ENCODE results near the gene FRMD1.

Gene FRMD1

DNA sequence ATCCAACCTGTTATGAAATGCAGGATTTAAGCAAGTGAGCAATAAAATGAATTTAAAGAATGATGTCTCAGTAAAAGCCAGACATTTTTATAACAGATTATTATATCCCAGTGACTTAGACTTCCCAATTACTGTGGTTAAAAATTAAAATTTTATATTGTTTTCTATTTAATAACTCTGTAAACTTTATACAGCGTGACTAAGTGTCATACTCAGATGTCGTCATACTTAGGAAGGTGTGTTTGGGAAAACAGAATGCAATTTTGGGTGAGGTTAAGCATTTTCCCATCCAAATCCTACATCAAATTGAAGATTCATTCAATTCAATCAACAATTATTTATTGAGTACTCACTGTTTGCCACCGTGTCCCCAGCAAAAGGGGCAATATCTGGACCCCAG is 31.4 kb upstream of the FRMD1 start:
- no peak for DNase-seq

GRCh38 chr6:168109171-168109570 is 30.2 kb upstream of the FRMD1 start:
- peak in 1 of 3 experiments; percentile 83 for DNase-seq

DNA sequence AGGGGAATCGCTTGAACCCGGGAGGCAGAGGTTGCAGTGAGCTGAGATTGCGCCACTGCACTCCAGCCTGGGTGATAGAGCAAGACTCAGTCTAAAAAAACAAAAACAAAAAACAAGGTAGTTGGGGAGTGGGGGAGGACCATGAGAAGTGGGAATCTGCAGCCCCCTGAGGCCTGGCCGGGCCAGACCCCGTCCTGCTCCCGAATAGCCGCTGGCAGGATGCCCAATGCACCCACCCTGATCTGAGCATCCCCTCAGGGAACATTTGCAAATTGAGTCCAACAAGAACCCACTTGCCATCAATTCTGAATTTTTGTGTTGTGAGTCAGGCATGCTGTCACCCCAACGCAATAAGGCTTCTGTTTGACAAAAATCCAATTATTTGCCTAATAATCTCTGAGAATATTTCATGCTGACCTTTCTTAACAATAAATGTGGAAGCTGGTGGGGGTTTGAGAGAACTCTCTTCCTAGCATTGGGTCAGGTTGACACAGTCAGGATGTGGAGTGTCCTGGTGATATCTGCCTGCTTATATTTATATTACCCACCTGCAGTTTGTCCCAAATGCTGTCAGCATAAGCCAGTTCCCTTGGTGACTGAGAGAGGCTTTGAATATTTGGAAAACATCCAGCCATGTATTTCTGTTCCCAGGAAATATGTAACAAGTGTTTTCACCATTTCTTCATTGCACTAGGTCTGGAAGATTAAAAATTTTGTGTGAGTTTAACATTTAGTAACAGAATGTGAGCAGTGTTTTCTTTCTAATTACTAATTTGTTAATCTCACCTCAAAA is 28.4 kb upstream of the FRMD1 start:
- DNase-seq = peak in 2 of 3 experiments; percentile 7 to 32

- no peak for DNase-seq
Measured at GRCh38 chr6:168106633-168107005, 27.6 kb upstream of the FRMD1 start.

DNA sequence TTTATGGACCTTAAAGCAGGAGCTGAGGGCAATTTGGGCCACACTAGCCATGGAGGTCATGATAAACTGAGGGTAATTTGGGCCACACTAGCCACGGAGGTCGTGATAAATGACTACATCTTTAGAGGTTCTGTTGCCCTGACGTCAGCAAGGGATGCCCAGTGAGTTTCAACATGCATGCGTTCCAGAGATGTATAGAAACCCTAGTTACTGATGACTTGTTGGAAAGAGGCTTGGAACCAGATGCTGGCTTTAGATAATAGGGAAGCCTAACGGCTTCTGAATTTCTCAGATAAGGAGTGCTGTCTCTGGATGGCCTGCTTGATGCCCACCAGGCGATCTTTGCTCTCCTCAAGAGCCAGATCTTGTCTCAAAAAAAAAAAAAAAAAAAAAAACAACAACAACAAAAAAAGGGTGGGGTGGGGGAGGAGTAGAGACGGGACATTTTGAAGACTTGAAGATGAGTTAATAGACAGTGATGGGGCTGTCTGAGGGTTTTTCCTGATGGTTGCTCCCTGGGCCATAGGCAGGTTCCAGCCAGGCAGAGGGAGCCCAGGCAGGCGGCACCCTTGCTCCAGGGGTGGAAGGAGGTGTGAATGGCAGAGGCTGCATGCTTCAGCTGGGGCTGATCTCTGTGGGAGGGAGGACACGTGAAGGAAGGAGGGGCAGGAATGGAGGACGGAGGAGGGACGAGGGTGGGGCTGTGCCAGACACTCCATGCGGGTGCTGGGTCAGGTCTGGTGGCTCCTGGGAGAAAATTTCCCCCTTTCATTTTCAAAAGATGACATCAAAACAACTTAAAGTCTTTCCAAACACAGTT is 27.0 kb upstream of the FRMD1 start:
- peak in 1 of 3 experiments; percentile 32 for DNase-seq

GRCh38 chr6:168104636-168105035 is 25.6 kb upstream of the FRMD1 start:
- no peak for DNase-seq

DNA sequence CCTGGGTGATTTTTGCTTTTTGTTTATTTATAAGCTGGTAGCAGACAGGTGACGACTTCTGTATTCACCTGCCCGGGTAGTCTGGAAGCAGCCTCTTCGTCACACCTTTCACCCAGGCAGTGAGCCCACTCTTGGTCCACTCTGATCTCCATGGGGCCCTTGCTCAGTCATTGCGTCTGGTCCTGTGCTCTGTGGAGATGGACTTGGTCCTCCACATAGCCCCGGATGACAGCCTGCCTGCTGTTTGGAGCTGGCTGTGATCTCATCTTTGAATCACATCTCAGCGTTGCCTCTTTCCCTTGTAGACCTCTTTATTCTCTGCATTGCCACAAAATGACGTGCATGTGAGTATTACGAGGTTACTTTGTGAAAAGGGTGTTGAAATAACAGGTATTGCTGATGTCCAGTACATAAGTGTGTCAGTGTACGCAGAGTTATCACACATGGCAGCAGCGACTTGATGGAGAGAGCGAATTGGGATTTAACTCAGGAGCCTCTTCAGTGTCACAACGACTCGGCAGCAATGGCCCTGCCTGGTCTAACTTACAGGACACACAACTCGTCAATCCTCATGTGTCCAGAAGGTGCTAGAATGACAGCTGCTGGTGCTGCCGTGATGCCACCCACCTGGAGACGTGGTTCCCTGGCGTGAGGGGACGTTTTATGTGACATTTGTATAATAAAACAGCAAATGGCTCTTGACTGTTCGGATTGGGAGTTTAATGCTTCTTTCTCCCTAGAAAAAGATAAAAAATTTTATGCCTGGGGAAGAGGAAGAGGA is 24.2 kb upstream of the FRMD1 start:
- DNase-seq = peak; percentile 35 to 82 (median 69)

DNA sequence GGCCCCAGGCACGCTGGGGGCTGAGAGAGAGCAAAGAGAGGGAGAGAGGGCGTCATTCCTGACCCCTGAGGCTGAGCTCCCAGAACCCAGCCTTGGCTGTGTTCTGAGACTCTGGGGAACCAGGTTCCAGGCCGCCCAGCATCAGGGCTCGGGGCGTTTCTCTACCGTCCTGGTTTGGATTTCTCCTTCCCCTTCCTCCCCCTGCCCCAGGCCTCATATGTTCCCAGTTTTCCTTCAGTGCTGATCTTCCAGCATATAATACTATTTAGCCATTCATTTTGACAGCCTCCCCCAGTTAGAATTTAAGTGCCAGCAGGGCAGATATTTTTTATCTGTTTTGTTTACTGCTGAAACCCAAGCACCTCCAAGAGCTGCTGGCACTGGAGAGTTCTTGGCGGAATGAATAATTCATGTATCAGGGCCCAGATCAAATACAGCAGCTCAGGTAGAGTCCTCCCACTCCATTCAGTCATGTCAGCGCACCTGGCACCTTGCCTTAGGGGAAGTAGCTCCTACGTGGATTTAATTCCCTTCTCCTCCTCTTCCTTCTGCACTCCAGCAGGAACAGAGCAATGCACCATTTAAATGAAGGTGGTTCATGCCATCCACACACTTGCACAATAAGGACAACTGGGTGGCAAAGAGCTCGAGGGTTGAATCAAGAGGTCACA is 23.4 kb upstream of the FRMD1 start:
- DNase-seq = peak; percentile 78 to 93 (median 89)

- DNase-seq = no peak
Measured at GRCh38 chr6:168101590-168102314, 22.7 kb upstream of the FRMD1 start.

DNA sequence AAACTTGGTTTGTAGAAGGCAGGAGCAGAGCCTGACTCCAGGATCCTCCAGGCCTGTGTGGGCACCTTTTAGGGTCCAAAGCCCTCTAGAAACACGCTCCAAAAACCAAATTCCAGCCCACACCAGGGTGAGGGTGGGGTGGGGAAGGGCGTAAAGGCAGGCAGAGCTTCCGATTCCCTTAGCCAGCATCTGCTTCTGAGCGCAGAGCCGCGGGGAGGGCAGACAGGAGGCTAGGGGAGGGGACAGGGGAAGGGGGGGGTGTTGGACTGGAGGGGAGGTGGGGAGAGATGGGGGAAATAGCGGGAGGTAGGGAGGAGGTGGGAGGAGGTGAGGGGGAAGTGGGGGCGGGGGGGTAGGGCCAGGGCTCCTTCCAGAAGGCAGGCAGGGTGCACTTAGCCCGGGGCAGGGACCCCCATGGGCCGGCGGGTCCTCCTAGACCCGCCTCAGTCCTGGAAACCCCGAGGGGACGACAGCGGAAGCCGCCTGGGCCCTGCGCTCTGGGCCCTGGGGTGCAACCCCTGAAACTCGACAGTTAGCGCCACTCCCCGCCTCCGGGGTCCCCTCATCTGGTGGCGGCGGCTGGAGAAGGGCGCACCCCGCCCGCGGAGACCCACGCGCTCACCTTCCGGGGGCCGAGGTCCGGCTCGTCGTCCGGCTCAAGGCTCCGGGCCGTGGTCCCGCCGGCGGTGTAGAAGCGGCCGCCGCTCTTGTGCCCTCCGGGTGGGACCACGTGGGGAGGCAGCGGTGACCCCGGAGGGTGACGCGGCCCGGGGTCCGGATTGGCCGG is 22.0 kb upstream of the FRMD1 start:
- DNase-seq = no peak

GRCh38 chr6:168100011-168100802 is 21.2 kb upstream of the FRMD1 start:
- no peak for DNase-seq

DNA sequence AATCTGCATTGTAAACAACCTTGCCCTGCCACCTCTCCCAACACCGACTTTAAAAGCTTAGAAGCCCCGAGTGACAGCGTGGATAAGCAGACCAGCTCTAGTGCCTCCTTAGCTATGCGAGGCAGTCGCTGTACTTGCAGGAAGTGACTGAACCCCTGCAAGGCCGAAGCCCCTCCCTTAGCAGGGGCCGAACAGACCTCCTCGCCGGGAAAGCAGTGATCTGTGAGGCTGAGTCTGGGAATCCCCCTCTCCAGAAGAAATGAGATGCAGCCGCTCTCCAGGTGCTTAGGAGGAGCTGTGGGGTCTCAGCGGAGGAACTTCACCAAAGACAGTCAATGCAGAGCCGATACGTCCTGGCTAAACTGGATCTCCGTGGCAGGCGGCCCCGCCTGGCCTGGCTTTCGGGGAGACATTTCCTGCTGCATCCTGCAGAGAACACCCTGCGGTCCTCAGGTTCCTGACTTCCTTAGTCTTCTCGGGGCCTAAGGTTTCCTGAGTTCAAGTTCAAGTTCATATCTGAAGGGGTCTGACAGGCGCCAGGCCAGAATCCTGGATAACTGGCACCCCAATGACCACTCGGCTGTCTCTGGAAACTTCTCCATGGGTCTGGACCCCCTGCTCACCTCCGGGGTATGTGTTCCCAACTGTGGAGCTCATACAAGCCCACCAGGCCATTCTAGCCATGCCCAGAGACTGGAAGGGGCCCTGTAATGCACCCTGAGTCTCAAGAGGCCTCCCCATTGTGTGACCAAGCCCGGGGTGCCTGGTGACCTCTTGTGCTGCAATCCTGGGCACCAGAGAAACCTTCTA is 20.4 kb upstream of the FRMD1 start:
- no peak for DNase-seq

GRCh38 chr6:168098431-168098861 is 19.4 kb upstream of the FRMD1 start:
- DNase-seq = no peak

DNA sequence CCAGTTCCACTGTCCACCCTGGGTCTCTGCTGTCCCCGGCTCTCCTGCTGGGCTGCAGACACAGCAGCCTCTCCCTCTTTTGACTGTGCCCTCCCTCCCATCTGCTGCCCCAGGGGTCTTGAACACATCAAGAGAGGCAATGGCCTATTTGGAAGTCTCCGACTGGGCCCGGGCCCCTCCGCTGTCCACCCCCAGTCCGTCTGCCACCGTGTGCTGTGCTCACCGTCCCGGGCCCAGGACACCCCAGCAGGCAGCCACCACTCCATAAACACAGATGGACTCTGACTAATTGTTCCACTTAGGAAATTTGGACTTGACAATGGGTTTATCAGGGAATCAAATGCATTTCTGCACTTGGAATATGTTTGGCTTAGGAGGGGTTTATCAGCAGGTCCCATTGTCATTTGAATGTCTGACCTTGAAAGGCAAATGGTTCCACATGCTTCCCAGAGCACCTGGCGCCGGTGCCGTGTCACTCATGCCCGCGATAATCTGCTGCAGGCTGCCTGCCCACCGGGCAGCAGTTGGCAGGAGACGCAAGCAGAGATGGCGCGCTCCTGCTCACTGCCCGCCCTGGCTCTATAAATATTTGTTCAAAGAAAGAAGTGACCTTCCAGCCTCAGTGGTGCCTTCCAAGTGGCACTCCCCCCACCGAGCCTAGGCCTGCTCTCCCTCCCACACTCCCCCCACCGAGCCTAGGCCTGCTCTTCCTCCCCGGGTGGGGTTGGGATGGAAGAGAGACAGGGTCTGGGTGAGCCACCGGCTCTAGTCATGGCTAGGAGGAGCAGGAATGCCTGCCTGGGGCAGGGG is 18.8 kb upstream of the FRMD1 start:
- peak in 2 of 3 experiments; percentile 22 to 46 for DNase-seq

DNA sequence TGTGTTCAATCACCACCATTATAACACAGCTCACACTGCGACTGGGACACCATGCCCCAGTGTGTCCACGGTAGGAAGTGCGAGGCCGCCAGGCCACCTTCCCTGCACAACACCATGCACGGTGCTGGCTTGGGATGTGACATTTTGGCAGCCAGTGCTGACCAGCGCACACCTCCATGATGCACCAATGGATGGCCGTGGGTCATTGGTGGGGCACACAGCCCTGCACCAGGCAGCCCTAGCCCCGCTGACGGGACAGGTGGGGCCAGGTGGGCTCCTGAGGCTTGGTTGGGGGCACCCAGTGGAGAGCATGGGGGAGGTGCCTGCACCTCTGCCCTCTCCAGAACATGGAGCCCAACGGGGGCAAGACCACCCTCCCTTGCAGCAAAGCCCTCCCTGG is 18.2 kb upstream of the FRMD1 start:
- no peak for DNase-seq

GRCh38 chr6:168096271-168096764 is 17.3 kb upstream of the FRMD1 start:
- no peak for DNase-seq

GRCh38 chr6:168095716-168096250 is 16.8 kb upstream of the FRMD1 start:
- DNase-seq = no peak

DNA sequence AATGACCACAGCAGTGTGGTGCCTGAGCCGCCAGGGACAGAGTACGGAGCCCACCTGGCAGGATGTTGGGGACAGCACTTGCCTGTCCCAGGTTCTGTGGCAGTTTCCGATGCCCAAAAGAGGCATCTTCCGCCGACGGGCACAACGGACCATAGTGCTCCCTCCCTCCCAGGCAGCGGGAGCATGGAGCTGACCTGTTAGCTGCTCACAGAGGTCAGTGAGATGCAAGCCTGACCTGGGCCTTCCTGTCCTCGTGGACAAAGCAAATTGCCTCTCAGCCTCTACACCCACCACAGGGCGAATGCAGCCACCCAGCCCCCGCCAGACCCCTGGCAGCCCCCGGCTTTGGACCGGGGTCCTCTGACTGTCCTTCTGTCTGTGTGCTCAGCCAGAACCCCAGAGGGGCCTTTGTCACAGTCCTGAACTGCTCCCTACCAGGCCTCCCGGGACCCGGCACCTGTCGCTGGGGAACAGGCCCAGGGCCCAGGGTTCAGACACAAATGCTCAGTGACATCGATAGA is 16.2 kb upstream of the FRMD1 start:
- no peak for DNase-seq
